OCI-LY1 (cell line): ENCODE measurements around the gene ZNF614.

Source experiments
- CTCF ChIP-seq: fragments of 200-600 bp; sonication (generic), shearing (Covaris generic); IDR thresholded peaks from 2 replicates; pipeline ENCODE4 v1.5.1; 2017; ENCODE audit warnings: mild to moderate bottlenecking, antibody characterized with exemption, low read length, moderate library complexity, mixed read lengths
- EZH2 ChIP-seq: fragments of 200-600 bp; sonication (generic), shearing (Covaris generic); IDR thresholded peaks from 2 replicates; pipeline ENCODE4 v1.8.0; 2017; ENCODE audit warnings: borderline replicate concordance, mixed run types, mild to moderate bottlenecking, antibody characterized with exemption, low read length, moderate library complexity, mixed read lengths

GRCh38 chr19:52048555-52049501 lies 20.6 kb upstream of the ZNF614 start, which contains the start of gene ZNF432:
- TF ChIP-seq CTCF (no peak), EZH2 (no peak)
